Loucy (cell line): Measurements from ENCODE around the gene LGALS14.

ENCODE experiments used
- EZH2phosphoT487 ChIP-seq: fragments of 200-600 bp; IDR thresholded peaks from 2 replicates; pipeline ENCODE4 v1.6.1; 2018; ENCODE audit warnings: antibody characterized with exemption, mild to moderate bottlenecking, moderate library complexity, borderline replicate concordance
- TF ChIP-seq, protein P1 (sequence below): fragments of 200-600 bp; sonication (generic); conservative IDR thresholded peaks from 2 replicates; pipeline ENCODE4 v1.5.1; 2014; ENCODE audit warnings: mild to moderate bottlenecking, antibody characterized with exemption, low read length

DNA sequence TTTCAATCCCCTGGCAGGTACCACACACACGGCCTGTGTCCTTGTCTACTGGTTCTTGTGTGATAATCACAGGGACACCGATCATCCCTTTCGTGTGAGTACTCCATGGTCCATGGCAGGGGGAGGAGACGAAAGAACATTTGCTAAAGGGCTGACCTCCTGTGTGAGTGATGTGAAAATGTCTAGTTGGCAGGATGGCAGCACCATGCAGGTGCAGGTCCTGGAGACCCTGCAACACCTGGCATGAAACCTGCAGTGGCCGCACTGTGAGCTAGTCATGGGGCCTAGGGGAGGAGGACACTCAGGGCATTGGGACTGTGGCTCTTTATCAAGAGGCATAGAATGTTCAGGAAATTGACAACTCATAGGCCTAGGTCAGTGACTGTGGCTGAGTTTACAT is 22.9 kb upstream of the LGALS14 start:
- TF ChIP-seq, protein P1, sequence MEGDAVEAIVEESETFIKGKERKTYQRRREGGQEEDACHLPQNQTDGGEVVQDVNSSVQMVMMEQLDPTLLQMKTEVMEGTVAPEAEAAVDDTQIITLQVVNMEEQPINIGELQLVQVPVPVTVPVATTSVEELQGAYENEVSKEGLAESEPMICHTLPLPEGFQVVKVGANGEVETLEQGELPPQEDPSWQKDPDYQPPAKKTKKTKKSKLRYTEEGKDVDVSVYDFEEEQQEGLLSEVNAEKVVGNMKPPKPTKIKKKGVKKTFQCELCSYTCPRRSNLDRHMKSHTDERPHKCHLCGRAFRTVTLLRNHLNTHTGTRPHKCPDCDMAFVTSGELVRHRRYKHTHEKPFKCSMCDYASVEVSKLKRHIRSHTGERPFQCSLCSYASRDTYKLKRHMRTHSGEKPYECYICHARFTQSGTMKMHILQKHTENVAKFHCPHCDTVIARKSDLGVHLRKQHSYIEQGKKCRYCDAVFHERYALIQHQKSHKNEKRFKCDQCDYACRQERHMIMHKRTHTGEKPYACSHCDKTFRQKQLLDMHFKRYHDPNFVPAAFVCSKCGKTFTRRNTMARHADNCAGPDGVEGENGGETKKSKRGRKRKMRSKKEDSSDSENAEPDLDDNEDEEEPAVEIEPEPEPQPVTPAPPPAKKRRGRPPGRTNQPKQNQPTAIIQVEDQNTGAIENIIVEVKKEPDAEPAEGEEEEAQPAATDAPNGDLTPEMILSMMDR: no peak
- no peak for TF ChIP-seq EZH2phosphoT487
